HFFc6 (cell line): Measurements from ENCODE around the gene UCK1. TPM values are rescaled to one million over a fixed set of nuclear protein-coding genes. Genes with fewer than 3 reads are reported as not detected.

Source experiments
- DNase-seq: peaks from one replicate; pipeline ENCODE4 v3.0.0-alpha.2; 2018
- H3K27ac Mint-ChIP-seq: 2 replicates; pipeline ENCODE4 v1.8.0; 2020; ENCODE audit warnings: mild to moderate bottlenecking, mixed read lengths
- H3K27me3 Mint-ChIP-seq: 2 replicates; pipeline ENCODE4 v1.8.0; 2021; ENCODE audit warnings: mild to moderate bottlenecking, moderate library complexity, mixed read lengths; ENCODE audit not compliant: insufficient read depth
- H3K36me3 Mint-ChIP-seq: 2 replicates; pipeline ENCODE4 v1.8.0; 2021; ENCODE audit warnings: low read depth, mixed read lengths
- H3K4me1 Mint-ChIP-seq: 2 replicates; pipeline ENCODE4 v1.8.0; 2020; ENCODE audit warnings: low read depth, mixed read lengths
- H3K4me3 Mint-ChIP-seq: 2 replicates; pipeline ENCODE4 v1.8.0; 2020; ENCODE audit warnings: mild to moderate bottlenecking, moderate library complexity, mixed read lengths
- H3K9me3 Mint-ChIP-seq: 2 replicates; pipeline ENCODE4 v1.8.0; 2020; ENCODE audit warnings: mild to moderate bottlenecking, mixed read lengths
- CTCF ChIP-seq: fragments of 200-600 bp; sonication (generic); IDR thresholded peaks from 2 replicates; pipeline ENCODE4 v1.5.0; 2021; ENCODE audit warnings: antibody characterized with exemption, mild to moderate bottlenecking
- total RNA-seq, 6 experiments: library from RNA; stranded (reverse); fragmentation: NEBNext Ultra II Directional; extraction: Animal tissue kit (Norgen Biotek cat#: 25700); gene quantifications; 2 replicates in 1 of 6; 3 replicates in 5 of 6; pipeline ENCODE4 v1.2.3, GENCODE V29; 2021

The UCK1 gene
- total RNA-seq, 6 experiments from 2014 or later: 18.6 to 22.6 (median 20.8) TPM

GRCh38 chr9:131500939-131501541, 30.0 kb downstream of the UCK1 start:
- no peak for TF ChIP-seq CTCF
- H3K9me3 Mint-ChIP-seq: peaks cover 10% of the 10 kb centered on the region; the same call in 1 of the 2 replicates
- peaks cover 26% of the 10 kb centered on the region for H3K27me3 Mint-ChIP-seq
- peak overlapping the region; percentile 80 for H3K4me3 Mint-ChIP-seq
- peak; percentile 81 for DNase-seq
- H3K36me3 Mint-ChIP-seq: peaks cover 20% of the 10 kb centered on the region
- H3K4me1 Mint-ChIP-seq: peaks cover 32% of the 10 kb centered on the region
- H3K27ac Mint-ChIP-seq: peak overlapping the region; percentile 67

GRCh38 chr9:131500377-131500776, 30.7 kb downstream of the UCK1 start:
- H3K4me3 Mint-ChIP-seq: no peak overlapping the region
- no peak for DNase-seq
- peaks cover 26% of the 10 kb centered on the region for H3K27me3 Mint-ChIP-seq
- H3K27ac Mint-ChIP-seq: peak overlapping the region; percentile 67; the same call in 1 of the 2 replicates
- H3K9me3 Mint-ChIP-seq: peaks cover 10% of the 10 kb centered on the region; the same call in 1 of the 2 replicates
- H3K36me3 Mint-ChIP-seq: peaks cover 19% of the 10 kb centered on the region
- TF ChIP-seq CTCF: no peak
- peaks cover 32% of the 10 kb centered on the region for H3K4me1 Mint-ChIP-seq

- no peak for TF ChIP-seq CTCF
- Mint-ChIP-seq H3K36me3 (peaks cover 20% of the 10 kb centered on the region), H3K4me1 (peaks cover 27% of the 10 kb centered on the region), H3K27ac (no peak overlapping the region), H3K9me3 (peaks cover 10% of the 10 kb centered on the region; the same call in 1 of the 2 replicates), H3K27me3 (peaks cover 29% of the 10 kb centered on the region), H3K4me3 (no peak overlapping the region)
- DNase-seq: no peak
Observed at GRCh38 chr9:131499254-131499767, 31.8 kb downstream of the UCK1 start.

- no peak for TF ChIP-seq CTCF
- Mint-ChIP-seq H3K27ac (no peak overlapping the region), H3K4me1 (peaks cover 15% of the 10 kb centered on the region), H3K36me3 (peaks cover 18% of the 10 kb centered on the region), H3K27me3 (peaks cover 13% of the 10 kb centered on the region), H3K4me3 (no peak overlapping the region), H3K9me3 (no peaks in the 10 kb centered on the region)
- no peak for DNase-seq
Observed at GRCh38 chr9:131496844-131497405, 34.1 kb downstream of the UCK1 start.

- peaks cover 10% of the 10 kb centered on the region for H3K36me3 Mint-ChIP-seq
- no peak for DNase-seq
- H3K4me1 Mint-ChIP-seq: peaks cover 7% of the 10 kb centered on the region
- peaks cover 10% of the 10 kb centered on the region for H3K27me3 Mint-ChIP-seq
- H3K27ac Mint-ChIP-seq: no peak overlapping the region
- no peaks in the 10 kb centered on the region for H3K9me3 Mint-ChIP-seq
- no peak overlapping the region for H3K4me3 Mint-ChIP-seq
- TF ChIP-seq CTCF: no peak
Observed at GRCh38 chr9:131495785-131496184, 35.3 kb downstream of the UCK1 start.
